Activated CD4-positive, alpha-beta T cell treated with anti-CD3 and anti-CD28 coated beads, Interleukin-2, amount 10 ng/mL, durations not matched to agents 7 days and 5 days (primary cell): ENCODE results near the gene VIPR2. TPM values are rescaled to one million over a fixed set of nuclear protein-coding genes. Genes with fewer than 3 reads are reported as not detected.
"Not testable (repeated sequence)": the region's sequence is repeated elsewhere in the genome, so short reads cannot be mapped to it uniquely, and the experiment has no call there.

Source experiments
- CTCF ChIA-PET: fragments of 350-600 bp; sonication (Branson Sonifier 250); formaldehyde crosslinking; loops from one replicate; lab custom pipeline; 2021; ENCODE audit warnings: antibody characterized with exemption; lab: Charles Lee
- POLR2A ChIA-PET: fragments of 350-600 bp; sonication (Branson Sonifier 250); formaldehyde crosslinking; loops from one replicate; lab custom pipeline; 2021; ENCODE audit warnings: antibody characterized with exemption; lab: Charles Lee
- DNase-seq: peaks from one replicate; pipeline ENCODE4 v3.0.0-alpha.2; 2020
- H3K27ac Mint-ChIP-seq: one replicate; pipeline ENCODE4 v1.8.0; 2021; ENCODE audit warnings: mild to moderate bottlenecking, moderate library complexity, mixed read lengths
- H3K27me3 Mint-ChIP-seq: one replicate; pipeline ENCODE4 v1.8.0; 2021; ENCODE audit warnings: mixed read lengths
- H3K36me3 Mint-ChIP-seq: one replicate; pipeline ENCODE4 v1.8.0; 2021; ENCODE audit warnings: low read depth, mixed read lengths
- H3K4me1 Mint-ChIP-seq: one replicate; pipeline ENCODE4 v1.8.0; 2021; ENCODE audit warnings: mixed read lengths
- H3K4me3 Mint-ChIP-seq: one replicate; pipeline ENCODE4 v1.8.0; 2021; ENCODE audit warnings: mild to moderate bottlenecking, moderate library complexity, mixed read lengths
- H3K9me3 Mint-ChIP-seq: one replicate; pipeline ENCODE4 v1.8.0; 2021; ENCODE audit warnings: mixed read lengths
- total RNA-seq, 2 experiments: library from RNA; stranded (reverse); gene quantifications; one replicate each; pipeline ENCODE4 v1.2.3, GENCODE V29; 2021

Gene VIPR2
- total RNA-seq, 2 experiments from 2014 or later, result not detected

DNA sequence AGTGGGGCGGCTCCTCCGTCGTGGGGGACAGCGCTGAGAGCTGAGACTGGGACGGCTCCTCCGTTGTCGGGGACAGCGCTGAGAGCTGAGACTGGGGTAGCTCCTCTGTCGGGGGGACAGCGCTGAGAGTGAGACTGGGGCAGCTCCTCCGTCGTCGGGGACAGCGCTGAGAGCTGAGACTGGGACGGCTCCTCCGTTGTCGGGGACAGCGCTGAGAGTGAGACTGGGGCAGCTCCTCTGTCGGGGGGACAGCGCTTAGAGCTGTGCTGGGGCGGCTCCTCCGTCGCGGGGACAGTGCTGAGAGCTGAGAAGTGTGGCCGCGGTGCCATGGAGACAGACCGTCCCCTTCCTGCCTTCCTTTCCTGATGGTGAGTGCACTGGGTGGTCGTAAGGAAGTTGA lies 151.9 kb downstream of the VIPR2 start:
- no peak for DNase-seq
- peaks cover 4% of the 10 kb centered on the region for H3K9me3 Mint-ChIP-seq
- no peak overlapping the region for H3K4me3 Mint-ChIP-seq
- no peaks in the 10 kb centered on the region for H3K36me3 Mint-ChIP-seq
- peaks cover 36% of the 10 kb centered on the region for H3K27me3 Mint-ChIP-seq
- H3K27ac Mint-ChIP-seq, result no peak overlapping the region
- ChIA-PET POLR2A (no interaction called here), CTCF (interaction anchor here (1.3 kb wide), 1 partner anchor 16 kb away, joined by 3 read pairs; no protein-coding TSS in a partner anchor)
- peaks cover 5% of the 10 kb centered on the region for H3K4me1 Mint-ChIP-seq

DNA sequence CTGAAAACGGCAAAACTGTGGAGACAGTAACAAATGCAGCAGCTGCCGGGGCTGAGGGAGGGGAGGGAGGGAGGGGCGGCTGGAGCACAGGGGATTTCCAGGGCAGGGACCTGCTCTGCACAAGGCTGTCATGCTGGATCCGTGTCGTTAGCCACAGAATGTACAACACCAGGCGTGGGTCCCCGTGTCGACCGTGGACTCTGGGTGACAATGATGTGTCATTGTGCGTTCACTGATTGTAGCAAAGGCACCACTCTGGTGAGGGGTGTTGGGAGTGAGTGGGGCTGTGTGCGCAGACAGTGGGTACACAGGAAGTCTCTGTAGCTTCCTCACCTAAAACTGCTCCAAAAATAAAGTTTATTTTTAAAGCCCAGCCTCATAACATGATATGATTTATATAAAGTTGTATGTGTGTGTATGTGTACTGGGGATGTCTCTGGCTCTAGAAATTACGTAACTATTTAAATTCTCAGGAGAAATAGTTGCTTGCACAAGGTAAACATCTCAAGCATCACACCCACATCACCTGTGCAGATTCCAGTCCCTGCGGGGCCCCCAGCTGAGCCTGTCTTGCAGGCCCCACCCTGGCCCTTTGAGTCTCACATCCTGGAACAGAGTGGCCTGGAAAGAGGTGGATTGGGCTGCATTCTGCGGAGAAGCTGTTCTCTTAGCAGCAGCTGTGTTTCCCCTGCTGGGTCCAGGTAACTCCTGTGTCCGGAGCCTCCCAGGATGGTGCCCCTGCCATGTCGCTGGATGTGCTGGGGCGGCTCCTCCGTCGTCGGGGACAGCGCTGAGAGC lies 152.6 kb downstream of the VIPR2 start:
- CTCF ChIA-PET, result interaction anchor here (1.3 kb wide), 1 partner anchor 15 kb away, joined by 3 read pairs; no protein-coding TSS in a partner anchor
- no peak for DNase-seq
- H3K4me3 Mint-ChIP-seq, result no peak overlapping the region
- no peaks in the 10 kb centered on the region for H3K36me3 Mint-ChIP-seq
- peaks cover 5% of the 10 kb centered on the region for H3K4me1 Mint-ChIP-seq
- POLR2A ChIA-PET, result no interaction called here
- peaks cover 4% of the 10 kb centered on the region for H3K9me3 Mint-ChIP-seq
- peaks cover 36% of the 10 kb centered on the region for H3K27me3 Mint-ChIP-seq
- H3K27ac Mint-ChIP-seq, result no peak overlapping the region

DNA sequence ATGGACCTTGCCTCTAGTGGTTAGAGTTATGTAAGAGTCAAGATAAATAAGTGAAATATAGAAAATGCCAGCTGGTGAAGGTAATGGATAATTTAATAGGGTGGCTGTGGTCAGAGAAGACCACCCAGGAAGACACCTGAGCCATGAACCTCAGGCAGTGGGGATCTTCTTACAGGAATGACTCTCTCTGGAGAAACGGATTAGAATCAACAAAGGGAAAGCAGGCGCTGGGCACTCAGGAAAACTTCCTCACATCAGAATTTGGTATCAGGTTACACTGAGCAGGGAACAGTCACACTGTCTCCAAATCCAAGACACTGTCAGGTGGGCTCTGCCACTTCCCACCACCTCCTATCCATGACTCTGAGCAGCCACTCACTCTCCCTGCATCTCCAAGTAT lies 155.7 kb downstream of the VIPR2 start:
- Mint-ChIP-seq H3K27me3 (peaks cover 30% of the 10 kb centered on the region), H3K36me3 (no peaks in the 10 kb centered on the region), H3K4me3 (no peak overlapping the region), H3K4me1 (peaks cover 5% of the 10 kb centered on the region), H3K9me3 (peaks cover 14% of the 10 kb centered on the region), H3K27ac (no peak overlapping the region)
- POLR2A ChIA-PET, result no interaction called here
- DNase-seq, result no peak
- CTCF ChIA-PET, result no interaction called here

DNA sequence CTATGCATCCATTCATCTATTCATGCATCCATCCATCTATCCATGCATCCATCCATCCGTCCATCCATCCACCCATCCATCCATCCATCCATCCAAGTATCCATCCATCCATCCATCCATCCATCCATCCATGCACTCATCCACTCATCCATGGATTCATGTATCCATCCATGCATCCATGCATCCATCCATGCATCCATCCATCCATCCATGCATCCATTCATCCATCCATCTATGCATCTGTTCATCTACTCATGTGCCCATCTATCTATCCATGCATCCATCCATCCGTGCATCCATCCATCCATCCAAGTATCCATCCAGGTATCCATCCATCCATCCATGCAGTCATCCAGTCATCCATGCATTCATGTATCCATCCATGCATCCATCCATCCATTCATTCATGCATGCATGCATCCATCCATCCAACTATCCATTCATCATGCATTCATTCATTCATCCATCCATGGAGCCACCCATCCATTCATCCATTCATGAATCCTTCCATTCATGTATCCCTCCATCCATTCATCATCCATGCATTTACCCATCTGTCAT lies 156.3 kb downstream of the VIPR2 start:
- DNase-seq, result no peak
- POLR2A ChIA-PET, result no interaction called here
- Mint-ChIP-seq H3K27me3 (peaks cover 26% of the 10 kb centered on the region), H3K4me3 (no peak overlapping the region), H3K27ac (no peak overlapping the region), H3K9me3 (peaks cover 13% of the 10 kb centered on the region), H3K4me1 (peaks cover 5% of the 10 kb centered on the region), H3K36me3 (no peaks in the 10 kb centered on the region)
- CTCF ChIA-PET, result no interaction called here

DNA sequence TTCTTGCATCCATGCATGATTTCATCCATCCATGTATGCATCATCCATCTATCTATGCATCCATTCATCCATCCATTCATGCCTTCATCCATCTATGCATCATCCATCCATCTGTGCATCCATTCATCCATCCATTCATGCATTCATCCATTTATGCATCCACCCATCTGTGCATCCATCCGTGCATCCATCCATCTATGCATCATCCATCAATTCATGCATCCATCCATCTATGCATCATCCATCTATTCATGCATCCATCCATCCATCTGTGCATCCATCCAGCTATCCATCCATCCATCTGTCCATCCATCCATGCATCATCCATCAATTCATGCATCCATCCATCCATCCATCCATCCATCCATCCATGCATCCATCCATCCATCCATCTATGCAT lies 157.0 kb downstream of the VIPR2 start:
- Mint-ChIP-seq H3K36me3 (no peaks in the 10 kb centered on the region), H3K27ac (no peak overlapping the region), H3K27me3 (peaks cover 19% of the 10 kb centered on the region), H3K4me1 (peaks cover 2% of the 10 kb centered on the region), H3K4me3 (no peak overlapping the region), H3K9me3 (peaks cover 16% of the 10 kb centered on the region)
- CTCF ChIA-PET, result no interaction called here
- POLR2A ChIA-PET, result no interaction called here
- no peak for DNase-seq

DNA sequence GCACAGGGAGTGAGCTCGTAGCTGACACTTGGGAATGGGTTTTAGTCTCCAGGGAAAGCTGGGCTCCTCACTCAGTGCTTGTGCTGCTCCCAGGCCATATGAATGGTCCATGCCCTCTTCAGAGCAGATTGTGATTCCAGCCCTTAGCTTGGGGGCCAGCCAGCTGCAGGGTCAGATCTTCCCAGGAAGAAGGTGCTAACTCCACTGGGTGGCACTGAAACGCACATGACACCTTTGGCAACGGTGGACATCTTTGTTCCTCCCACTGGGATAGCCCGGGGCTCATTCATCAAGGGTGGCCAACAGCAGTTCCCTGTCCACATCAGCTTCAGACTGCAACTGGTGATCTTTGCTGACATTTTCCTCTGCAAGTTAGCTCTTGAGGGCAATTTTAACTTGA lies 159.1 kb downstream of the VIPR2 start:
- Mint-ChIP-seq H3K4me3 (no peak overlapping the region), H3K4me1 (no peaks in the 10 kb centered on the region), H3K27me3 (peaks cover 3% of the 10 kb centered on the region), H3K27ac (no peak overlapping the region), H3K9me3 (peaks cover 26% of the 10 kb centered on the region), H3K36me3 (no peaks in the 10 kb centered on the region)
- DNase-seq, result no peak
- POLR2A ChIA-PET, result no interaction called here
- CTCF ChIA-PET, result interaction anchor here (1.1 kb wide), 1 partner anchor 16 kb away, joined by 3 read pairs; no protein-coding TSS in a partner anchor

DNA sequence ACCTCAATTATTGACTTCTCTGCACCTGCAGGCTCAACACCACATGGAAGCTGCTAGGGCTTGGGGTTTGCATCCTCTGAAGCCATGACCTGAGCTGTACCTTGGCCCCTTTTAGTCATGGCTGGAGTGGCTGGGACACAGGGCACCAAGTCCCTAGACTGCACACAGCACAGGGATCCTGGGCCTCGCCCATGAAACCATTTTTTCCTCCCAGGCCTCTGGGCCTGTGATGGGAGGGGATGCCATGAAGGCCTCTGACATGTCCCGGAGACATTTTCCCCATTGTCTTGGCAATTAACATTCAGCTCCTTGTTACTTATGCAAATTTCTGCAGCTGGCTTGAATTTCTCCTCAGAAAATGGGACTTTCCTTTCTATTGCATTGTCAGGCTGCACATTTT lies 160.7 kb downstream of the VIPR2 start:
- H3K4me1 Mint-ChIP-seq, POLR2A ChIA-PET, H3K36me3 Mint-ChIP-seq, H3K27ac Mint-ChIP-seq, DNase-seq, H3K4me3 Mint-ChIP-seq, H3K27me3 Mint-ChIP-seq, CTCF ChIA-PET: not testable (repeated sequence)
- peaks cover 29% of the 10 kb centered on the region for H3K9me3 Mint-ChIP-seq

DNA sequence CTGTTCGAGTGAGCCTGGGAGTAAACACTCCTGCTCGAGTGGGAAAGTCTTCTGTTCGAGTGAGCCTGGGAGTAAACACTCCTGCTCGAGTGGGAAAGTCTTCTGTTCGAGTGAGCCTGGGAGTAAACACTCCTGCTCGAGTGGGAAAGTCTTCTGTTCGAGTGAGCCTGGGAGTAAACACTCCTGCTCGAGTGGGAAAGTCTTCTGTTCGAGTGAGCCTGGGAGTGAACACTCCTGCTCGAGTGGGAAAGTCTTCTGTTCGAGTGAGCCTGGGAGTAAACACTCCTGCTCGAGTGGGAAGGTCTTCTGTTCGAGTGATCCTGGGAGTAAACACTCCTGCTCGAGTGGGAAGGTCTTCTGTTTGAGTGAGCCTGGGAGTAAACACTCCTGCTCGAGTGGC lies 162.6 kb downstream of the VIPR2 start:
- H3K4me3 Mint-ChIP-seq, H3K27me3 Mint-ChIP-seq, CTCF ChIA-PET, POLR2A ChIA-PET, H3K27ac Mint-ChIP-seq, H3K4me1 Mint-ChIP-seq, DNase-seq, H3K36me3 Mint-ChIP-seq: not testable (repeated sequence)
- H3K9me3 Mint-ChIP-seq, result peaks cover 29% of the 10 kb centered on the region

DNA sequence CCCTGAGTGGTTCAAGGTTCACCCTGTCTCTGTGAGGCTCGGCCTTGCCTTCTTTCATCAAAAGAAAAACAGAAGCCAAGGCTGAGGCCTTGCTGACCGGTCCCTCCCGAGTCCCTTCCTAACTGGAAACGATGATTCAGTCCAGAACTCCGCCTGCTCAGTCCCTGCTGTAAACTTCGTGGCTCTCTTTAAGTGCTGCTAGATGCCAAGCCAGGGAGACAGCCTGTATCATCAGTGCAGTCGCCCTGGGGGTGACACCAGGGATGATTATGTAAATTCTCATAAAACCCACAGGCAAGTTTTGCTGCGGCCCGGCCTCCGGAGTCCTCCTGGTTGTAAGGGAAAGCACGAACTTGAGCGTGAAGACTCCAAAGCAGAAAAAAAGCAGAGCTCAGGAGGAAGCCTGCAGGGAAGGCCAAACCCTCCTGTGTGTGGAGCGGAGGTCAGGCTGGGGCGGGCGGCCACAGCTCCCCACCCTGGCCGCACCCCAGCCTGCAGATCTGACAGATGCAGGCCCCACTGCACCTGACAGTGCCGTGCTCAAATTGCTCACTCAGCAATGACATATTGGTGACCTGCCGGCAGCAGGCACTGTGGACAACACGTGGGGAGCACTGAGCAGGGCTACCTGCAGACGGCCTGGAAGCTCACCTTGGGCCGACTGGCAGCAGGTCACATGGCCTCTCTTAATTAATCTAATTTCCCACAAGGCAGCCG lies 164.9 kb downstream of the VIPR2 start:
- no peaks in the 10 kb centered on the region for H3K27me3 Mint-ChIP-seq
- ChIA-PET POLR2A (no interaction called here), CTCF (interaction anchor here (0.6 to 1.0 kb wide), 2 partner anchors 9 to 202 kb away, joined by 3 read pairs; no protein-coding TSS in a partner anchor)
- no peak overlapping the region for H3K4me3 Mint-ChIP-seq
- H3K4me1 Mint-ChIP-seq, result peaks cover 20% of the 10 kb centered on the region
- no peak for DNase-seq
- H3K9me3 Mint-ChIP-seq, result peaks cover 25% of the 10 kb centered on the region
- no peaks in the 10 kb centered on the region for H3K36me3 Mint-ChIP-seq
- H3K27ac Mint-ChIP-seq, result no peak overlapping the region

DNA sequence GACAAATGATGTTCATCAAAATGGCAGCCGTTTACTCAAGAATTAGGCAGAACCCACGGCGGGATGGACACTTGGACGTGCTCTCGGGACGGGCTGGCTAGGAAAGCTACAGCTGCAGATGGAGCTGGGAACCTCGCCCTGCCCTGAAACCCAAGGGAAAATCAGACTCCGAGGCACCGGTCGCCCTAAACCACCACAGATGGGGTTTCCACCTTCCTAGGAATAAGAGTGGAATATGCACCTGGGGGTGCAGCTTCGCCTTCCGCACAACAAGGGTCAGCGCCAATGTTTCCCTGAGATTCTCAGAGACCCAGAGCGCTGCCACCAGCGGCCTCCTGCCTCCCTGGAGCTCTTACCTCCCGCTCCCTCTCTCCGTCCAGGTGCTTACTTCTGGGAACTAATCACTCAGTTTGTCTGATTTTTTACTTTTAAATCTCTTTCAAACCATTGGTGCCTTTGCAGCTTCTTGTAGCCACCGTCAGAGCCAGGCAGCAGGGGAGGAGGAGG lies 165.6 kb downstream of the VIPR2 start:
- no peak for DNase-seq
- Mint-ChIP-seq H3K9me3 (peaks cover 19% of the 10 kb centered on the region), H3K4me1 (peaks cover 21% of the 10 kb centered on the region), H3K4me3 (no peak overlapping the region), H3K27ac (no peak overlapping the region), H3K27me3 (no peaks in the 10 kb centered on the region), H3K36me3 (no peaks in the 10 kb centered on the region)
- ChIA-PET CTCF (interaction anchor here (1.0 kb wide), 1 partner anchor 8 kb away, joined by 3 read pairs; no protein-coding TSS in a partner anchor), POLR2A (no interaction called here)
